GM15510 (cell line): ENCODE measurements around the gene CFAP53.

Source experiments
- POLR2A ChIP-seq: IDR thresholded peaks from 3 replicates; pipeline ENCODE4 v1.6.1; 2011; ENCODE audit warnings: borderline replicate concordance; ENCODE audit not compliant: insufficient read length; ENCODE audit errors: extremely low read depth

The CFAP53 gene

DNA sequence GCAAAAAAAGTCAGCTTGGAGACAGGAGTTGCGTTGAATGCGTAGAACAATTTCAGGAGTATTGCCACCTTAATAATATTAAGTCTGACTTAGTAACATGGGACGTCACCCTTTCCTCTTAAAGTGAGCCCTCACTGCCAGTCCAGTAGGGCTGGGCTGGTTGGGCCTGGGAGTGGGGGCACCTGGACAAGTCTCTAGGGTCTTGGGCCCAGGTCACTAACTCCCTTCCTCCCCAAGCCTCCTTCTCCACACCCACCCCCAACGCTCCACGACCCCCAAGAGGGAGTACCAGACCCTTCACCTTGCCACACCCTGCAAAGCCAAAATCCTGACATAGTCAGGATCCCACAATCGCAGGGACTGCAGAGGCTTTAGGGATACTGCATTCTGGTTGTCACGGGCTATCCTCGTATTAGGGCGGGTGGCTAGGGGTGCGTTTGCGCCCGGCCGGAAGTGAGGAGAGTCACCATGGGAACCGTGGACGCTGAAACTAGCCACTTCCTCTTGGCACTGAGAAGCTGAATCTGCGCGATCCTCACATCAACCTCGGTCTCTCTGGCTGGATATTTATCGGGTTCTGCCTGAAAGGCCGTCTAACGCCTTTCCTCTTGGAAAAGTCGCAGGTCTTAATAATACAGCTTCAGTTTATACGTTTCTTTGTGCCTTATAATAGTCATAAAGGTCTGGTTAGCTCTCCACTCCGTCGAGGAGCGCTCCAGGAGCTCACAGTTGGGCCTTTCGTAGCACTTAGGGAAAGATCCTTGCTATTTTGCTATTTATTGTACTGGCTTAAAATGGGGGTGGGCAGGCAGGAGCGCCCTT lies 31.5 kb upstream of the CFAP53 start:
- no peak for TF ChIP-seq POLR2A

GRCh38 chr18:50293039-50293438 lies 26.7 kb upstream of the CFAP53 start:
- no peak for TF ChIP-seq POLR2A

DNA sequence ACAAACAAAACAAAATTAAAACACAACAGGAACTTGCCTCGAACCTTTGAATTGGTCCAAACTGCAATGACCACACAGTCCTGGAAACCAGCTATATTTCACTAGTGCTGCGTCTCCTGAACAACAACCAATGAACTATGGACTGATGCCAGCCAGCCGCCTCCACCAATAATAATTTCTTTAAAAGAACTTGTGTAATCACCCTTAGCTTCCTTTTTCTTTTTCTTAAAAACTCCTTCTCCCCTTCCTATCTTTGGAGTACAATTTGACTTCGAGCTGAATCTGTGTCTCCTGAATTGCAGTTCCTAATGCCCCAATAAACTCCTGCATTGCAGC lies 22.8 kb upstream of the CFAP53 start:
- TF ChIP-seq POLR2A = no peak

- peak; percentile 79 for TF ChIP-seq POLR2A
Measured at GRCh38 chr18:50287441-50288347, 21.4 kb upstream of the CFAP53 start, which contains the start of gene CXXC1. Gene CXXC1 (minus strand): TSS chr18:50287692. CDS start chr18:50287589, 103 bp downstream.

DNA sequence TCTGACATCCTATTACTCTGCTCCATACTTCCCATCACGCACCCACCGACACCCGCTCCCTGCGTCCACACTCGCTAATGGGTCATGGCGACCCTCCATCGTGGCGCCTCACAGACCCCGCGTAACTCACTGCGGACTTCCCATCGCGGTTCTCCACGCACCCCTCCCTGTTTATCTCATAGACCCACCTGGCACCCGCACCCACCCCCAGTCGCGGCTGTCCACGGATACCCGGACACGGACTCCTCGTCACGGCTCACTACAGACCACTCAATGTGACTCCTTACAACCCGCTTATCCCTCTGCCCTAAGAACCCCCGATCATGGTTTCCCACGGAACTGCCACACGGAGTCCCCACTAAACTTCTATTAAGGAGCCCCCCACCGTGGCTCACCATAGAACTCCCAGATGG lies 20.7 kb upstream of the CFAP53 start:
- TF ChIP-seq POLR2A = no peak

- no peak for TF ChIP-seq POLR2A
Measured at GRCh38 chr18:50286391-50287027, 20.2 kb upstream of the CFAP53 start.

DNA sequence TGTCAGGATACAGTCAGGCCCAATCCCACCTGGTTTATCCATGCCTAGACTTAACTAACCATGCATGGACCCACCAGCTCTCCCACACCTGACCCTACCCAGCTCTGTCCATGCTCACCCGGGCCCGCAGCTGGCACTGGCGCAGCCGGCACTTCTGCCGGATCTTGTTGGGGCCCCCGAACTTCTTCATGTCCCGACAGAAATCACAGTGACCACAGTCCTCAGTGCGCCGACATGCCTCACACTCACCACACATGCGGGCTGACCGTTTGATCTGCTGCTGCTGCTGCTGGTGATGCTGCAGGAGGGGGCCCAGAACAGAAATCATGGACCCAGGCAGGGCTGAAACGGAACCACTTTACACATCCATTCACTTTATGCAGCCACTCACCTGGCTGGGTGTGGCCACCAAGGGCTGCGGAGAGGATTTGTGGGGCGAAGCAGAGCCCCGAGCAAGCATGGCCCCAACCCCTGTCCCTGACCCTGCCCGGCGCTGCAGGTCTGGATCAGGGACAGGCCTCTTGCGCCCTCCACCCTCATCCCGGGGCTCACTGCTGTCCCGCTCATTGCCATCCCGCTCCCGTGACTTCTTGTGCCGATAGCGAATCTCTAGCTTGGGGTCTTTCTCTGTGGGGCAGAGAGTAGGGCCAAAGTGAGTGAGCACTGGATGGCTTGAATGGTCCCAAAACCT lies 19.5 kb upstream of the CFAP53 start:
- no peak for TF ChIP-seq POLR2A

- no peak for TF ChIP-seq POLR2A
Measured at GRCh38 chr18:50285071-50285470, 18.8 kb upstream of the CFAP53 start.

DNA sequence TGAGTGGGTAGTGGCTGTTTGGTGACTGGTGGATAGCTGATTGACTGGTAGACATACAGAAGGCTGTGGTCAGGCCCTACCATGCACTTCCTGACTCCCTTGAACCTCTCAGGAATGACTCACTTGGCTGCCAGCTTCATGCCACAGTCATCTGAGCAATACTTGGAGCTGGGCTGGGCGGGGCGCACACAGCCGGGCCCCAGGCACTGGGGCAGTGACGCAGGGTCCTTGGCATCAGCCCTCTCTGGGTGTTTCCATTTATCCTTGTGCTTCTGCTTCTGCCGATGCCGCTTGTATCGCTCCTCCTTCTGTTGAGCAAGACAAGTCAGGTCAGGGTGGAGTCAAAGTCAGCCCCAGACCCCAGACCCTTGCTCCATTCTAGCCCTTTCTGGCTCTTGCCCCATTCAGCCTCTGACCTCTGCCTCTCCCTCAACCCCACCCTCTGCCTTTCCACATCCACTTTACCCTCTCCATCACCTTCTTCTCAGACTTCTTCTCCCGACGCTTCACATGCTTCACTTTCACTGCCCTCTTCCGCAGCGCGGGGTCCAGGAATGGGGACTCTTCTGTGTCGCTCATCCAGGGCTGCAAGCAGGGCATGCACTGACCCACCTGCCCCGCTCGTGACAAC lies 18.1 kb upstream of the CFAP53 start:
- TF ChIP-seq POLR2A = no peak

- no peak for TF ChIP-seq POLR2A
Measured at GRCh38 chr18:50283469-50284209, 17.3 kb upstream of the CFAP53 start.

GRCh38 chr18:50282521-50283335 lies 16.4 kb upstream of the CFAP53 start:
- no peak for TF ChIP-seq POLR2A

GRCh38 chr18:50281972-50282520 lies 15.8 kb upstream of the CFAP53 start:
- no peak for TF ChIP-seq POLR2A

GRCh38 chr18:50281295-50281971 lies 15.1 kb upstream of the CFAP53 start, which contains the start of gene MBD1:
Gene MBD1 (minus strand): TSS chr18:50281523. CDS start chr18:50279992, 1,531 bp downstream.
- TF ChIP-seq POLR2A = peak; percentile 87
